ENCODE results near the gene NEMP1. TPM values are rescaled to one million over a fixed set of nuclear protein-coding genes. Genes with fewer than 3 reads are reported as not detected.
A peak's percentile ranks its signal among the peaks of the same experiment; 100 is the strongest.

The NEMP1 gene
- total RNA-seq, 2 donors from 2014 or later = 62.3 to 117 TPM

DNA sequence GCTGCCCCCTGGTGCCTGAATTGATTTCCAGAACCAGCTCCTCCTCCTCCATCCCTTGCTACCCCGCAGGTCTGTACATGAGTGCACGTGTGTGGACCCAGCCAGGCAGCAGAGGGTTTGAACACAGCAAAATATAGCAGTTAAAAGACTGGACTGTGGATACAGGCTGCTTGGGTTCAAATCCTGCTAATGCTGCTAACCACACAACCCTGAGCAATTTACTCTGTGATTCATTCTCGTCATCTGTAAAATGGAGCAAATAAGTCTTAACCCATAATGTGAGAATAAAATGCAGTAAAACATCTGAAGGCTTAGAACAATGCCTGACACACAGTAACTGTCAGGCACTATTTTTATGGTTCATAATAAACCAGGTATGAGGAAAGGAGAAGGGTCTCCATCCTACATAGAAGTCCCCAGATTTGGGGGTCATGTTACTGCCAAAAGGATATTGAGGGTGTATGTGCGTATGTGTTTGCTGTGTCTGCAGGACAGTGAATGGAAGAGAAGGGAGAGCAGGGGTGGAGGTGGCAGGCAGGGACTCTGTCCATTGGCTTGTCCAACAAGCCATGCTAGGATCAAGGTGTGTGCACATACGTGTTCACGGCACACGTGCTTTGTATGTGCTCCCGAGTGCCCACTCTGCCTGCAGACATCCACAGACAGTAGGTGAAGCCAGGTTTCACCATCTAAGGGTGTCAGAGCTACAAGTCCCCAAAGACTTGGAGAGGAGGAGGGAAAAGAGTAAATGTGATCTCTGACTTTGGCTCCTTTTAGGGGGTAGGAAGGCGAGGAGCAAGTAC, 34.1 kb upstream of the NEMP1 start:
- H3K36me3 Mint-ChIP-seq (ENCODE audit: low read depth) = peaks cover 41% of the 10 kb centered on the region
- peak overlapping the region; percentile 98 for H3K27ac Mint-ChIP-seq
- no peaks in the 10 kb centered on the region for H3K27me3 Mint-ChIP-seq
- ATAC-seq (replicated peaks) = peak; percentile 72
- H3K4me1 Mint-ChIP-seq = peaks cover 18% of the 10 kb centered on the region
- H3K9me3 Mint-ChIP-seq = no peaks in the 10 kb centered on the region
- peak overlapping the region; percentile 98 for H3K4me3 Mint-ChIP-seq

DNA sequence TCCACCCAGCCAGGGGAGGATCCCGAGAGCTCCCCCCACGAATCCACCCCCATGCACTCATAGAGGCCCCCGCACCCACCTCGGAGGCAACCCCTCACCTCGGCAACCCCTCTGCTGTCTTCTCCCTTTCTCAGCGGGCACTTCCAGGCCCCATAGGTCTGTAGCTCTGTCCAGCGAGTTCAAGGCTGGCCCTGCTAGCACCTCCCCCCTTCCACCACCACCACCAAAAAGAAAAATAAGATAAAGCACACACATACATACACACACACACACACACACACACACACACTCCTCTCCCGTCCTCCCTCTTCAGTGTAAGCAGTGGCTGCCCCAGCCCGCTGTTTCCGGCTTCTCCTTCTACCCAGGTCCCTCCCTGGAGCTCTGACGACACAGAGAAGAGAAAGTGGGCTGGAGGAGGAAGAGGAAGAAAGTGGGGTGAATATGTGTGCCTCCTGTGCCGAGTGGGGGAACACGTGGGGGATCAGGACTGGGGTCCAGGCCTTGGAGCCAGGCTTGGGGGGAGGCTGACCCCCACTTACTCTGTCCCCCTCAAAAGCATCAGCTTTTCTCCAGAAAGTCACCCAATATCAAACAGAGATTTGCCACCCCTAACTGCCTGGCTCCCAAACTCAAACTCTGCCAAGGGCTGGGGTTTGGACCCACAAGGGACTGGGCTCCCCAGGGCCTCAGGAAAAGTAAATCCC, 32.6 kb upstream of the NEMP1 start, which contains the start of gene STAT6:
Gene STAT6, minus strand, starts transcription at position 332 of the 704 bp plus-strand sequence. CDS start 3,084 bp downstream, outside the sequence.
- peak within 1 kb of the TSS; percentile 98 for H3K4me3 Mint-ChIP-seq
- no peaks in the 10 kb centered on the region for H3K27me3 Mint-ChIP-seq
- no peaks in the 10 kb centered on the region for H3K9me3 Mint-ChIP-seq
- H3K27ac Mint-ChIP-seq = peak within 1 kb of the TSS; percentile 98
- H3K36me3 Mint-ChIP-seq (ENCODE audit: low read depth) = peaks cover 56% of the 10 kb centered on the region
- H3K4me1 Mint-ChIP-seq = peaks cover 31% of the 10 kb centered on the region
- ATAC-seq (replicated peaks) = peak; percentile 79

DNA sequence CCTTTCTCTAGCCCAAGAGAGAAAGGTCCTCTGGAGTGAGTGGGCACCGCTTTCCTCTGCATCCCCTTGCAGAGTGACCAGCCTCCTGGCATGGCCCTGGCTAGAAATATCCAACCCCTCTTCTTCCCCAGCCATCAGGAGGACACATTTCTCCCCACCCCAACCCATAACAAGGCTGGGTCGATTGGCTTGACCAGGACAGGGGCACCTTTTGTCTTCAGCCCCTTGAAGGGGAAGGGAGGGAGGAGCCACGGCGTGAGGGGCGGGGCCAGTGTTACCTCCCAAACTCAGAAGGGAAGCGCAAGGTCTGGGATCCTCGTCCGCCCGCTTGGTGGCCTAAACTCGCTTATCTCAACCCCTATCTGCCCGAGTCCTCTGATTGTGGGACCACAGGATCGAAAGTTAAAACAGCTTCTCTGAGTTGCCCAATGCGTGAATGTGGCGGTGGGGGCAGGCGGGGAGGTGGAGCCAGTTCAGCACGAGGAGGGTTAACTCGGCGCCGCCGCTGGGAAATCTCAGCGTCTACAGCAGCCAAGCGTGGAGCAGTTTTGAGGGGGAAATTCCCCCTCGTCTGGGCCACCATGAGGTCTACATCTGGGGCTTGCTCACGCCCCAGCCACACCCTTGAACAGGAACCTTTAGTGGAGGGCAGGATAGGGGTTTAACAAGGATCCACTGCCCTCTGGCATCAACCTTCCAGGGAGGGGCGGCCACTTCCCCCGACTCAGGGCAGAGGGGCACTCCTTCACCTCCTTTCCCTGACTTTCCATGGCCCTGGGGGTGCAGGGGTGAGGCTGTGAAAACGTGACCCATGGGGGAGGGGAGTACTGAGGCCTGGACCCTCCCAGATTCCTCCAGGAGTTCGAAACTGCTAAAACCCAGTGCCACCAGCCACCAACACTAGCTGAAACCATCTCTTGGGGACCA, 31.8 kb upstream of the NEMP1 start:
- Mint-ChIP-seq H3K36me3 (ENCODE audit: low read depth) (peaks cover 64% of the 10 kb centered on the region), H3K9me3 (no peaks in the 10 kb centered on the region), H3K27me3 (no peaks in the 10 kb centered on the region), H3K4me3 (peak overlapping the region; percentile 98), H3K4me1 (peaks cover 32% of the 10 kb centered on the region), H3K27ac (peak overlapping the region; percentile 98)
- peak; percentile 45 for ATAC-seq (replicated peaks)

DNA sequence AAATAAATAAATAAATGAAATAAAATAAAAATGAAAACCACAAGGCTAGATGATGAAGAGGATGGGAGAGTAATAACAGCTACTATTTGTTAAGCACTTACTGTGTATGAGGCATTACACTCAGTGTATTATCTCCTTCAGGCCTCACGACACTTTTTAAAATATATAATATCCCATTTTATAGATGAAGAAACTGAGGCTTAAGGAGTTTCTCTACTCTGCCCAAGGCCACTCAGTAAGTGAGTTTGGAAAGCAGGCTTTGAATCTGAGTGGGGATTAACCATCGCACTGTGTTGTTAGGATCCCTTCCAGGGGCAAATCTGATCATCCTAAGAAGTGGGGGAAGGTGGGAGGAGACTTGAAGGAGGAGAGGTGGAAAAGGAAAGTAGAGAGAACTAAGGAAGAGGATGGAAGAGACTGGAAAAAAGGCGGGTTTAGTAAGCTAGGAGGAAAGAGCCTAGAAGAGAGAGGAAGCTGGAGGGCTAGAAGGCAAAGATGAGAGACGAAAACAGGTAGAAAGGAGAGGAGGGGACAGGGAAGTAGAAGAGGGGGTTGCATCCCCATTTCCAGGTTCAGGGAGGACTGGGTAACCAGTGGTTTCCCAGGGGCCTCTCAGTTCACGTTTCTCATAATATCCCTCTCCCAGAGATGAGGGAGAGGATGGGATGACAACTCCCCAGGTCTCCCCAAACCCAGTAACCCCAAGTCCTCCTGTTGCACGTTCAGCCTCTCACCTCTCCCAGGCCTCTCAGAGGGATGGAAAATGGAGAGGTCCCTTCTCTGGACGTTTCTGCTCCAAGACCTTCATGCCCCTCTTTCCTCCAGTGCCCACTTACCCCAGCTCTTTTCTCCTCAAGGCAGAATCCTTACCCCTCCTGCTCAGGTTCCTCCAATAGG, 30.9 kb upstream of the NEMP1 start:
- peaks cover 73% of the 10 kb centered on the region for H3K36me3 Mint-ChIP-seq (ENCODE audit: low read depth)
- H3K4me3 Mint-ChIP-seq = peak overlapping the region; percentile 98
- H3K27me3 Mint-ChIP-seq = no peaks in the 10 kb centered on the region
- H3K9me3 Mint-ChIP-seq = no peaks in the 10 kb centered on the region
- H3K27ac Mint-ChIP-seq = peak overlapping the region; percentile 98
- peaks cover 32% of the 10 kb centered on the region for H3K4me1 Mint-ChIP-seq
- ATAC-seq (replicated peaks) = no peak

DNA sequence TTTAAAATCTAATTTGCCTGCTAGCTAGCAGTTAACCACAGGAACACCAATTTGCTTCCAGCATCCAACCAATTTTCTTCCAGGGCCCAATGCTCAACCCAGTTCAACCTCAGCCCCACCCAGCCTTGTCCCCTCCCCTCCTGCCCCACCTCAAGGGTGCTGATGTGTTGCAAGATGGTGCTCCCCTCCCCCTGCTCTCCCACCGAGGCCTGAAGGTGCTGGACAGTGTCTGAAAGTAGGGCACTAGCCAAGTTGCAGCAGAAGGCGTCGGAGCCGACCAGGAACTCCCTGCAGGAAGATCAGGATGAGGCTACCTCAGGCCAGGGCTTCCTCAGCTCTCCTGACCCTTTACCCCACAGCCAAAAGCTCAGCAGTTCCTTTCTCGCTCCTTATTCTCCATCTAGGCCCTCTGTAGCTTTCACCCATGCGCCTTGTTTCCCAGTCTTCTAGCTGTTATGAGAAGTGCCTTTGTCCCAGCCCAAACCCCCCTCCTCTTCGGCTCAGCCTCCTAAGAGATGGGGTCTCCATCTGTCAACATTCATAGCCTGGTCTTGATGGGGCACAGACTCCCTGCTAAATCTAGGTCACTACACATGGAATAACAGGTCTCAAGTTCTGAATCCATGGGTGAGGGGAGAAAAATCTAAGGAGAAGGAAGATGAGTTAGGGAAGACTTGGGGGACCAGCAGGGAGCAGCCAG, 29.0 kb upstream of the NEMP1 start:
- ATAC-seq (replicated peaks) = no peak
- Mint-ChIP-seq H3K9me3 (no peaks in the 10 kb centered on the region), H3K27ac (peak overlapping the region; percentile 77), H3K4me1 (peaks cover 28% of the 10 kb centered on the region), H3K4me3 (peak overlapping the region; percentile 98), H3K36me3 (ENCODE audit: low read depth) (peaks cover 92% of the 10 kb centered on the region), H3K27me3 (no peaks in the 10 kb centered on the region)

DNA sequence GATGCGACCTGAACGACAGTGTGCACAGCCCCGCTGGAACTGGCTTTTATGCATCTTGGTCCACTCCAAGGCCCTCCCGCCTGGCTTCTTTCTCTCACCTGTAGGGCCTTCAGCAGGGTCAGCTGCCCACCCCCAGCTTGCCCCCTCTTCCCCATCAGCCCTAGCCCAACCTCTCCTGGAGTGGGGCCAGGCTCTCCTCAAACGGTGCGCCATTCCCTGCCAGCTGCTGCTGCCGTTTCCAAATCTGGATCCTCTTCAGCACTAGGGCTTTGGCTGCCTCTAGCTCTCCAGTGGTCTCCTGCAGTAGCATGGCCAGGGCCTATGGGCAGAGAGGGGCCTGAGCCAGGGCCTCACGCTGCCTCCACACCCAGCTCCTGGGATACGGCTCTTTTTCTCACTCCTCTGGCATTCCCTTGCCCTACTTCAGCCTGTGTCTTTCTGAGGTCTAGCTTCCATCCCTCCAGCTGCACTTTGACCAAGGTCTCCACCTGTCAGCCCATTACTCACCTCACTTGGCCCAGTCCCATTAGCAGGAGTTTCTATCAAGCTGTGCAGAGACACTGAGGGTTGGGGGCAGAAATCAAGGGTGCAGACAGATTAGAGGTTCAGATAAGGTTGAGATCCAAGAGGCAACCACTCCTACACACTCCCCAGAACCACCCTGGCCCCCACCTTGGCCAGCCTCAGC, 27.6 kb upstream of the NEMP1 start:
- Mint-ChIP-seq H3K4me1 (peaks cover 25% of the 10 kb centered on the region), H3K4me3 (no peak overlapping the region), H3K27me3 (no peaks in the 10 kb centered on the region), H3K9me3 (no peaks in the 10 kb centered on the region), H3K27ac (peak overlapping the region; percentile 77), H3K36me3 (ENCODE audit: low read depth) (peaks cover 99% of the 10 kb centered on the region)
- ATAC-seq (replicated peaks) = no peak

DNA sequence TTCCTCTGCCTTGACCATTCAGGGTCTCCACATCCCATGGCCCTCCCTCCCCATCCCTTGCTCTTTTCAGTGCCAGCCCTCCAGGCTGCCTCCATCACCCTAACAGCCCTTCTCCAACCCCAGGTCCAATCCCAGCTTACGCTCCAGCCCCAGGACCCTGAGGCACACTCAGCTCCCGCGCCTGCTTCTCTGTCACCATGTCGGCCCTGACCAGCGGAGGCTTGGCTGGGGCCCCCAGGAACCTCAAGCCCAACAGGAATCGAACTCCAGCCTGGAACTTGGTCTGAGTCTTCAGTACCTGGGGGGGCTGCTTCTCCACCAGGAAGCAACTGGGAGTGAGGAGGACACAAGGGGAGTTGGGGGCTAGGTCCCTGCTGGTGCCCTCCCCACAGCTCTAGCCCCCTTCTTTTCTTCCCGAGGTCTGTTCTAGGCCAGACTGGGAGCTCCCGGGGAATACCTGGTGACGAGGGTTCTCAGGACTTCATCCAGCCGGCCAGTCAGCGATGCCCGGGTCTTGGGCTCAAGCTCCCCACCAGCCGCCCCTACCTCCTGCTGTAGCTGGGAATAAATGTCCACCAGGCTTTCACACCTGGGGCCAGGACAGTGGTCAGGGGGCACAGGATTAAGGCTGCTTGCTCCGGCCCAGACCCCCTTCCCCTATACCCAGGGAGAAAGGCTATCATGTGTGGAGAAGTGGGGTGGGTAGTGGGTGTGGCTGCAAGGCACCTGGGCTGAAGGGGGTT, 26.6 kb upstream of the NEMP1 start:
- H3K4me1 Mint-ChIP-seq = peaks cover 25% of the 10 kb centered on the region
- no peaks in the 10 kb centered on the region for H3K9me3 Mint-ChIP-seq
- no peak overlapping the region for H3K4me3 Mint-ChIP-seq
- H3K36me3 Mint-ChIP-seq (ENCODE audit: low read depth) = peaks cover 99% of the 10 kb centered on the region
- no peaks in the 10 kb centered on the region for H3K27me3 Mint-ChIP-seq
- ATAC-seq (replicated peaks) = no peak
- H3K27ac Mint-ChIP-seq = no peak overlapping the region

DNA sequence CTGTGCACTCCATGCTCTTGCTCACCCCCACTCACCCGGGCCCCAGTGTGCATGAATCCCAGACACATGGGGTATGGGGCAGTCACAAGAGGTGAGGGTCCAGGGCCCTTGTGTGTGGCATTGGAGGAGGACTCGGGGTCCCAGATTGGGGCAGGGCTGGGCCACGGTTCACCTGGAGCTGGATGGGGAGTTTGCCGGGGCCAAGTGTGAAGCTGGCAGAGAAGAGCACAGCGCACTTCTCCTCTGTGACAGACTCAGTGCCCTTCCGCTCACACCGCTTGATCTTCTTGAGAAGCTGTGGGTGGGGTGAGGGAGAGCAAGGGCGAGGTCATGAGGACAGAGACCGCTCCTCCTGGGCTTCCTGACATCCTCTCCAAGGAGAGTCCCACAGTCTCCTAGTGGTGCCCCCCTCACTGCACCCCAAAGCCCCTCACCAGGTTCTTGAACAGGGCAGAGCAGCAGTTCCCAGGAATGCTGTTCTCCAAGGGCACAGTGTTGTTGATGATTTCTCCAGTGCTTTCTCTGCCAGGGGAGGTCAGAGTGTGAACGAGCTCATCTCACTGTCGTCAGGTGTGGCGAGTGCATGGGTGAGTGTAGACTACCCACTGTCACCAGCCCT, 25.8 kb upstream of the NEMP1 start:
- H3K27ac Mint-ChIP-seq = no peak overlapping the region
- peaks cover 27% of the 10 kb centered on the region for H3K4me1 Mint-ChIP-seq
- no peaks in the 10 kb centered on the region for H3K27me3 Mint-ChIP-seq
- H3K9me3 Mint-ChIP-seq = no peaks in the 10 kb centered on the region
- no peak overlapping the region for H3K4me3 Mint-ChIP-seq
- ATAC-seq (replicated peaks) = no peak
- peaks cover 99% of the 10 kb centered on the region for H3K36me3 Mint-ChIP-seq (ENCODE audit: low read depth)

DNA sequence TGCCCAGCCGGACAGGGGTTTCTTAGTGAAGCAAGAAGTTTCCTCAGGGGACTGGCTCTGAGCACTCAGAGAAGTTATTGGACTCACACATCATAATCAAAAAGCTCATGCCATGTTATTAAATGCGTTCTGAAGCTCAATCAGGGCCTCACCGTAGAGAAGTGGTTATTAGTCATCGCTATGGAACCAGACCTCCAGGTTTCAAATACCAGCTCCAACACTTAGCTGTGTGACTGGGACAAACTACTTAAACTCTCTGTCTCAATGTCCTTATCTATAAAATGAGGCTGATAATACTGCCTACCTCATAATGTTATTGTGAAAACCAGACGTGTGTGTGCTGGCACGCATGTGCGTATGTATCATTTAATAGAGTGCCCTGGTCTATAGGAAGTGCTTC, 25.3 kb upstream of the NEMP1 start:
- no peaks in the 10 kb centered on the region for H3K27me3 Mint-ChIP-seq
- H3K4me1 Mint-ChIP-seq = peaks cover 29% of the 10 kb centered on the region
- peaks cover 100% of the 10 kb centered on the region for H3K36me3 Mint-ChIP-seq (ENCODE audit: low read depth)
- no peak overlapping the region for H3K4me3 Mint-ChIP-seq
- no peaks in the 10 kb centered on the region for H3K9me3 Mint-ChIP-seq
- H3K27ac Mint-ChIP-seq = no peak overlapping the region
- no peak for ATAC-seq (replicated peaks)

DNA sequence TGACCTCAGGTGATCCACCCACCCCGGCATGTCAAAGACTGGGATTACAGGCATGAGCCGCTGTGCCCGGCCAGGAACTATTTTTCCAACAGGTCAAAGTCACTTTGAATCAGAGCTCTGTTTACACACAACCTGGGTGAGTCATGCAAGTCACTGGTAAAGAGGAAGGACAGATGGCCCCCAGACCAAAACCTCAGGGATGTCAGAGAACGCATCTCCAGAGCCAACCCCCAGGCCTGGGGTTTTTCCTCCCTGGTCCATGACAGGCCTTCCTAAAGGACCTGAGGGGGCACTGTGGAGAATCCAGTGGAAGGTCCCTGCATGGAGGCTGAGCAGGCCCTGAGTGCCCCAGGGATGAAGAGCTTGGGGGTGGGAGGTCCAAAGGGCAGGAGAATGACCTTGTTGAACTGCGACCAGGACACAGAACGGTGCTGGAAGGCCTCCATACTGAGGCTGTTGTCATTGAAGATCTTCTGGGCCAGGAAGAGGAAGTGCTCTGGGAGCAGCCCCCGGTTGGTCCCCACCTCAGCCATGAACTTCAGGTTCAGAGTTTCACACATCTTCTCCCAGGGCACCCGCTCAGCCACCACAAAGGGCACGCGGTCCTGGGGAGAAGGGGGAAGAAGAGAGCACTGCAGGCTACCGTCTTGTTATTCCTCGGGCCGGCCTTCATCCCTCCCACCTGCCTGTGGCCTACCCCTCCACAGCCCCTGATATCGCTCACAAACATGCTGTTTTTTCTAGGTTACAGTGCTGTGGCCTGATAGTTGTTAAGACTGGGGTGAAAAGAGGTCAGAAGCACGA, 23.5 kb upstream of the NEMP1 start:
- Mint-ChIP-seq H3K36me3 (ENCODE audit: low read depth) (peaks cover 100% of the 10 kb centered on the region), H3K4me3 (no peak overlapping the region), H3K9me3 (no peaks in the 10 kb centered on the region), H3K27me3 (no peaks in the 10 kb centered on the region), H3K4me1 (peaks cover 26% of the 10 kb centered on the region), H3K27ac (peak overlapping the region; percentile 43)
- ATAC-seq (replicated peaks) = no peak

DNA sequence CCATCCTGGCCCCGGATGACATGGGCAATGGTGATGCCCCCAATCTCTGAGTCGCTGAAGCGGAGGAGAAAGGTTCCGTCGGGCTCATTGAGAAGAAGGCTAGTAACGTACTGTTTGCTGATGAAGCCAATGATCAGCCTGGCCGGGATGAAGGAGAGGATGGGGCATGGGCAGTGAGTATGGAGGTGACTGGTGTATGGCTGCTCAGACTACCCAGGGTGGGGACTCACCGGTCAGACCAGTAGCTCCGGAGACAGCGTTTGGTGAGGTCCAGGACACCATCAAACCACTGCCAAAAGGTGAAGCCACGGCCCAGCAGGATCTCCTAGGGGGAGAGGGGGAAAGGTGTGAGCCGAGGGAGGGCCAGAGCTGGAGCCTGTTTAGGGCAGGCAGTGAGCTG, 21.2 kb upstream of the NEMP1 start:
- H3K4me3 Mint-ChIP-seq = no peak overlapping the region
- no peaks in the 10 kb centered on the region for H3K9me3 Mint-ChIP-seq
- ATAC-seq (replicated peaks) = no peak
- no peaks in the 10 kb centered on the region for H3K27me3 Mint-ChIP-seq
- H3K4me1 Mint-ChIP-seq = peaks cover 26% of the 10 kb centered on the region
- H3K27ac Mint-ChIP-seq = peak overlapping the region; percentile 87
- H3K36me3 Mint-ChIP-seq (ENCODE audit: low read depth) = peaks cover 100% of the 10 kb centered on the region

Measured in activated T-helper 17 cell treated with anti-CD3 and anti-CD28 coated beads, Interleukin-2, amount 50 U/mL, for 72 hours (primary cell).